PC-3 (cell line): ENCODE measurements around the gene TUBA4B. TPM values are rescaled to one million over a fixed set of nuclear protein-coding genes. Genes with fewer than 3 reads are reported as not detected.

Experiments
- ATAC-seq: fragments of 200-7000 bp; cut with Tn5 transposase; 2 replicates; pipeline ENCODE4 v1.9.1; 2020; ENCODE audit warnings: mild to moderate bottlenecking, moderate library complexity
- BruUV-seq: library from RNA; stranded (reverse); fragments of 400-500 nt; replicated peaks from 2 replicates; lab custom pipeline; 2021; lab: Mats Ljungman, UMichigan
- CTCF ChIA-PET: fragments of 300-600 bp; sonication (Branson Sonifier 250); formaldehyde crosslinking; loops from one replicate; lab custom pipeline; 2022; ENCODE audit warnings: antibody characterized with exemption; lab: Charles Lee
- POLR2A ChIA-PET: fragments of 300-600 bp; sonication (Branson Sonifier 250); formaldehyde crosslinking; loops from one replicate; lab custom pipeline; 2022; ENCODE audit warnings: antibody characterized with exemption; ENCODE audit not compliant: unreplicated experiment; lab: Charles Lee
- DNase-seq: peaks from one replicate; pipeline ENCODE4 v3.0.0-alpha.2; 2015
- H2AFZ ChIP-seq: fragments of 300-600 bp; sonication (generic); 2 replicates; pipeline ENCODE4 v1.6.0; 2016; ENCODE audit warnings: antibody characterized with exemption, low read length
- H3F3A ChIP-seq: fragments of 300-600 bp; sonication (generic); one replicate; pipeline ENCODE4 v1.6.0; 2017; ENCODE audit warnings: antibody characterized with exemption, low read length, control low read depth, mild to moderate bottlenecking; ENCODE audit not compliant: unreplicated experiment
- H3K27ac ChIP-seq: fragments of 300-600 bp; sonication (generic); 2 replicates; pipeline ENCODE4 v1.5.1; 2016; ENCODE audit warnings: mild to moderate bottlenecking, low read length
- H3K27me3 ChIP-seq: fragments of 300-600 bp; sonication (generic); 2 replicates; pipeline ENCODE4 v1.6.1; 2016; ENCODE audit warnings: low read length, mixed read lengths
- H3K36me3 ChIP-seq: fragments of 300-600 bp; sonication (generic); 2 replicates; pipeline ENCODE4 v1.6.1; 2016; ENCODE audit warnings: low read depth, mixed run types, low read length, mixed read lengths
- H3K4me1 ChIP-seq: fragments of 300-600 bp; sonication (generic); 2 replicates; pipeline ENCODE4 v1.5.1; 2016; ENCODE audit warnings: low read length; ENCODE audit not compliant: insufficient read depth
- H3K4me2 ChIP-seq: fragments of 300-600 bp; sonication (generic); 2 replicates; pipeline ENCODE4 v1.6.0; 2016; ENCODE audit warnings: low read length
- H3K4me3 ChIP-seq: fragments of 300-600 bp; sonication (generic); 2 replicates; pipeline ENCODE4 v1.5.1; 2016; ENCODE audit warnings: mild to moderate bottlenecking, low read length, mixed read lengths
- H3K79me2 ChIP-seq: fragments of 300-600 bp; sonication (generic); 2 replicates; pipeline ENCODE4 v1.6.1; 2017; ENCODE audit warnings: low read length, mixed read lengths
- H3K9ac ChIP-seq: fragments of 300-600 bp; sonication (generic); 2 replicates; pipeline ENCODE4 v1.6.0; 2016; ENCODE audit warnings: mild to moderate bottlenecking, low read length
- H3K9me2 ChIP-seq: fragments of 300-600 bp; sonication (generic); replicated peaks from 2 replicates; pipeline ENCODE4 v1.6.1; 2016; ENCODE audit warnings: mixed run types, low read length, mixed read lengths
- H3K9me3 ChIP-seq: fragments of 300-600 bp; sonication (generic); 2 replicates; pipeline ENCODE4 v1.6.1; 2016; ENCODE audit warnings: low read length, mixed read lengths
- H4K20me1 ChIP-seq: fragments of 300-600 bp; sonication (generic); 2 replicates; pipeline ENCODE4 v1.6.1; 2016; ENCODE audit warnings: low read length, mixed read lengths
- CTCF ChIP-seq: fragments of 300-600 bp; sonication (generic); conservative IDR thresholded peaks from 2 replicates; pipeline ENCODE4 v1.5.1; 2017; ENCODE audit warnings: antibody characterized with exemption, low read depth, mild to moderate bottlenecking, low read length
- EZH2 ChIP-seq: fragments of 300-600 bp; sonication (generic); IDR thresholded peaks from one replicate; pipeline ENCODE4 v1.6.1; 2017; ENCODE audit warnings: antibody characterized with exemption, mild to moderate bottlenecking, low read length; ENCODE audit not compliant: unreplicated experiment
- EZH2phosphoT487 ChIP-seq: fragments of 300-600 bp; sonication (generic); IDR thresholded peaks from 2 replicates; pipeline ENCODE4 v1.6.1; 2018; ENCODE audit warnings: mild to moderate bottlenecking, antibody characterized with exemption, low read length, borderline replicate concordance
- intact Hi-C: fragments of 100-400 bp; cut with micrococcal nuclease; formaldehyde crosslinking; loops from 2 replicates; pipeline ENCODE4 v1.9.0; 2023
- total RNA-seq: library from RNA; depleted of rRNA; stranded (reverse); fragments of >200 nt; gene quantifications from 2 replicates; pipeline ENCODE4 v1.2.3, GENCODE V29; 2014

The TUBA4B gene
- total RNA-seq, 1 experiment from 2014 or later = not detected

DNA sequence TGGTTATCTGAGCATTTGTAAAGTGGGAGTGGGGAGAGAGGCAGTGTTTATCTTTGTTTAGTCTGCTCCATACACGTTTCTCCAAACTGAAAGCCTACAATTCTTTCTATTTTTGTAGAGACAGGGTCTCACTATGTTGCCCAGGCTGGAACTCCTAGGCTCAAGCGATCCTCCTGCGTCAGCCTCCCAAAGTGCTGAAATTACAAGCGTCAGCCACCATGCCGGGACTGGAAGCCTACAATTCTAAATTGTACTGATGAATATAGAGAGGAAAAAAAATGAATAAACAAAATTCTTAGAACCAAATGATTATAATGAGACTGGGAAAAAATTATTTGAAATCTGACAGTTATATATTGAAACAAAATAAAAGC, 47.9 kb upstream of the TUBA4B start:
- H2AFZ ChIP-seq = no peak overlapping the region
- no peak overlapping the region for H3K4me2 ChIP-seq
- H3K27me3 ChIP-seq = no peaks in the 10 kb centered on the region
- no peaks in the 10 kb centered on the region for H3F3A ChIP-seq
- H3K36me3 ChIP-seq = no peaks in the 10 kb centered on the region
- intact Hi-C loops = no loop called here
- CTCF ChIA-PET = no interaction called here
- ATAC-seq (no peak), DNase-seq (no peak)
- POLR2A ChIA-PET = no interaction called here
- H3K9ac ChIP-seq = no peak overlapping the region
- H3K4me1 ChIP-seq = peaks cover 20% of the 10 kb centered on the region
- H3K9me2 ChIP-seq = no peaks in the 10 kb centered on the region
- peaks cover 5% of the 10 kb centered on the region; the same call in 1 of the 2 replicates for H3K79me2 ChIP-seq
- no peak for TF ChIP-seq EZH2
- H3K4me3 ChIP-seq = no peak overlapping the region
- no peaks in the 10 kb centered on the region for H3K9me3 ChIP-seq
- BruUV-seq = no TSS peak
- no peak overlapping the region for H3K27ac ChIP-seq
- no peaks in the 10 kb centered on the region for H4K20me1 ChIP-seq

DNA sequence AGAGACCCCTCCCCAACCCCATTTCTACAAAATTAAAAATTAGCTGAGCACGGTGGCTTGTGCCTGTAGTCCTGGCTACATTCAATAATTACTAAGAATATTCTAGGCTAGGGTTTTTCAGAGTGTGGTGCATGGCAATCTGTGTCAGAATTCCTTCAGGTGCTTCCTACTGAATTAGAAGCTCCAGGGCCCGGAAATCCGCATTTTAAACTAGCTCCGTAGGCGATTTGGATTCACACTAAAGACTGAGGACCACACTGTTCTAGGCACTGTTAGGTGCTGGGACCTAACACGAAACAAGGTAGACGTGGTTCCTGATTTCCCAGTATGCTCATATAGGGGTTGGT, 47.1 kb upstream of the TUBA4B start:
- no peaks in the 10 kb centered on the region for H3K27me3 ChIP-seq
- peak overlapping the region; percentile 56 for H3K9ac ChIP-seq
- no peaks in the 10 kb centered on the region for H3K9me2 ChIP-seq
- H2AFZ ChIP-seq = peak overlapping the region; percentile 66
- H3F3A ChIP-seq = no peaks in the 10 kb centered on the region
- H3K79me2 ChIP-seq = peaks cover 5% of the 10 kb centered on the region; the same call in 1 of the 2 replicates
- H3K4me3 ChIP-seq = peak overlapping the region; percentile 66
- TF ChIP-seq CTCF (no peak), EZH2phosphoT487 (no peak), EZH2 (no peak)
- no peaks in the 10 kb centered on the region for H4K20me1 ChIP-seq
- ChIA-PET POLR2A (interaction anchor here (0.6 to 1.1 kb wide), 3 partner anchors 24 to 48 kb away, joined by 3 to 4 read pairs (median 3); partner anchors contain the start of genes ANKZF1, ATG9A and TUBA4A), CTCF (interaction anchor here (0.6 kb wide), 1 partner anchor 335 kb away, joined by 3 read pairs; no protein-coding TSS in a partner anchor)
- peak overlapping the region; percentile 4 for H3K27ac ChIP-seq
- TSS peak; percentile 86 for BruUV-seq
- H3K9me3 ChIP-seq = no peaks in the 10 kb centered on the region
- DNase-seq (no peak), ATAC-seq (no peak)
- H3K4me2 ChIP-seq = peak overlapping the region; percentile 96
- intact Hi-C loops = loop anchor here (1.0 kb wide), 1 partner anchor 29 kb away; no protein-coding TSS in a partner anchor
- H3K36me3 ChIP-seq = no peaks in the 10 kb centered on the region
- H3K4me1 ChIP-seq = peaks cover 20% of the 10 kb centered on the region

DNA sequence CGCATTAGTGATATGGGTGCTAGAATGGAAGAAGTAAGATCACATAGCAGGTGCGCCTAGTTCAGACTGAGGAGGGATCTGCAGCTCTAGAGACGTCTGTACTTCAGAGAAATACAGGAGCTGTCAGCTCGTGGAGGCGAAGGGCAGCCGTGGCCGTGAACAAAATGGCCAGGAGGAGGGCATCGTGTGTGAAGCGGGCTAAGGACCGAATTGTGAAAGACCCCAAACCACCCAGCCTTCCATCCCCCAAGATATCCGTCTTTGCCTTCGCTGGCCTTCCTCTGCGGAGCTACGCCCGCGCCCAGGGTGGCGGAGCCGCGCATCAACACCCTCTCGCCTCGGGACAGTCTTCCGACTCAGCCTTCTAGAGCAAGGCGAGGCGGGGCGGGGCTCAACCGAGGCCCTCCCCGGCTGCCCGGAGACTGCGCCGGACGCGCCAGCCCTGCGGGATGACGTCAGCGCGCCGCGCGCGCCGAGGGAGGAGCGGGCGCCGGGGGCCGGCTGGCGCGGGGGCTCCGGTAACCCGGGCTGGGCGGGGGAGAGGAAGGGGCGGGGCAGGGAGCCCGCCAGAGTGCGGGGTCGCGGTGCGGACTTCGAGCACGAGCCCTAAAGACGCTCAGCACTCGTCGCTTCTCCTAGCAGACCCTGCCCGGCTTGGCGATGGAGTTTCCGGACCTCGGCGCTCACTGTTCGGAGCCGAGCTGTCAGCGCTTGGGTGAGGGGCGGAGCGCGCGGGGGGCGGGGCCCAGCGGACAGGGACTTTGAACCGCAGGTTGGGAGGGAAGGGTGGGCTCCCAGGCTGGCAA, 46.5 kb upstream of the TUBA4B start, which contains the start of gene ZFAND2B:
Gene ZFAND2B, plus strand, starts transcription at position 455 of the 806 bp plus-strand sequence. Its CDS starts 206 bp downstream, at position 661.
- CTCF ChIA-PET = interaction anchor here (0.6 to 0.8 kb wide), 2 partner anchors 23 to 89 kb away, joined by 3 to 6 read pairs; partner anchors contain the start of genes ANKZF1 and ATG9A

More for the DNA sequence above, 46.5 kb upstream of the TUBA4B start, which contains the start of gene ZFAND2B:
- Histone ChIP-seq H3K4me3 (peak within 1 kb of the TSS; percentile 66), H2AFZ (peak within 1 kb of the TSS; percentile 66), H3K79me2 (peaks cover 5% of the 10 kb centered on the region; the same call in 1 of the 2 replicates), H4K20me1 (no peaks in the 10 kb centered on the region), H3F3A (no peaks in the 10 kb centered on the region), H3K36me3 (no peaks in the 10 kb centered on the region; the same call in 1 of the 2 replicates), H3K4me1 (peaks cover 20% of the 10 kb centered on the region), H3K4me2 (peak within 1 kb of the TSS; percentile 96), H3K9me3 (no peaks in the 10 kb centered on the region), H3K27me3 (no peaks in the 10 kb centered on the region), H3K9ac (peak within 1 kb of the TSS; percentile 56), H3K27ac (peak within 1 kb of the TSS; percentile 69), H3K9me2 (no peaks in the 10 kb centered on the region)
- peak; percentile 93 for ATAC-seq
- no TSS peak for BruUV-seq
- intact Hi-C loops = loop anchor here (1.0 kb wide), 3 partner anchors 11 to 46 kb away; partner anchors contain the start of gene NHEJ1
- TF ChIP-seq CTCF (no peak), EZH2 (no peak), EZH2phosphoT487 (no peak)
- POLR2A ChIA-PET = interaction anchor here (0.6 to 1.1 kb wide), 5 partner anchors 11 to 68 kb away, joined by 3 to 4 read pairs (median 3); partner anchors contain the start of genes ANKZF1, ATG9A and TUBA4A
- peak; percentile 97 for DNase-seq
